ENCODE measurements around the gene SLC7A8.

SLC7A8 gene

DNA sequence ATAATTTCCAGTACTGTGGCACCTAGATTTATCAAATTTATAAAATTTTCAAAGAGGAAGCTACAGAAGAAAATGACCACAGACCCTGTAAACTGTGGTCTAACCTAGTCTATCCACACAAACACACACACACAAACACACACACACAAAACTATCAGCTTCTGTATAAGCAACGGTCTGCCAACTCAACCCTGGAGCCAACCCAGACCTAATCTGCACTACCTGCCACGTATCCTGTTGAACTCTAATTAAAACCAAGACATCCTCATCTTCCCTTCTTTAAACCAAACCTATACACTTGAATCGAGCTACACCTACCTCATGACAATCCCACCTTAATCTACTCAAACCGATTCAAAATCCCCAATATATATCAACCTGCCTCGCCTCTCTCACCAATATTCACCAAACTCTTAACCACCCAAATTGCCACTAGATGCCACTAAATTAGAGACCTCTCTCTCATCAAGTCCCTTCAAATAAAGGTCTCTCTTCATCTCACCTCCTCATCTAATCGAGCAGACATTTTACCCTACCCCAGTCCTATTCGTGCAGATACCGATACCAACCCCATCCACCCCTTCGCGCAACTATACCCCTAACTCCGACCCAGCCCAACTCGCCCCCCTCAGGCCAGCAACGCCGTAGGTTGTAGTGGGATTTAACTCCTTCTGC lies 89.3 kb downstream of the SLC7A8 start:
- no peak for DNase-seq (ENCODE audit: low read depth)

DNA sequence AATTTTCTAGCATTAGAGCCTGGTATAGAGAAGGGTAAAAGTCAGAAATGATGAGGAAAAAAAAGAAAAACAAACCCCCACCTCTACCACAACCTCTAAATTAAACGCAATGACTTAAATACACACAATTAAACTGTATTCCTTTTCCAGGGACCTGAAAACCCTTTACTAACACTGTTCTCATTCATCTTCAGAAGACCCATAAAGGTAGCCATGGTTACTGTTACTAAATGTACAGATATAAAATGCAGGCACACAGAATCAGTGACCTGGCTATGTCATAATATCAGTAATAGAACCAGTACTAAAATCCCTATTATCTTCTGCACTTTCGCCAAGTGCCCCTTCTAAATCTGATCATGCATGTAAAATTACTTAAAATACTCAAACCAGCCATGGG lies 89.9 kb downstream of the SLC7A8 start:
- DNase-seq (ENCODE audit: low read depth) = no peak

DNA sequence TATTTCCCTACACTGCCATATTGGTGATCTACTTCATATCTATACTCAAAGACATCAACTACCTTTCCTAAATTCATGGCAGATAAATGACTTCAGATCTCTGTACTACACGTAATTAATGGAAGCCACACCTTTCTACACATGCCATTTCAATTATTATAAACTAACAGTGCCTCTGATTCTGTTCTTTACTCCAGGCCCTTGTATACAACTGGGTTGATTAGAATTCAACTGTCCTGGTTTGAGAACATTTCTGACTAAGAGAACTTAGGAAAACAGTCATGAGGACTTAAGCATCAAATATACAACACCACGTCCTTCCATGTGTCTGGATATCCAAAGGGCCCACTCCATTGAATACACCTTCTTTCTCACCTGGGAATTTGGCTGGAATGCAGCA lies 90.4 kb downstream of the SLC7A8 start:
- DNase-seq (ENCODE audit: low read depth) = no peak

DNA sequence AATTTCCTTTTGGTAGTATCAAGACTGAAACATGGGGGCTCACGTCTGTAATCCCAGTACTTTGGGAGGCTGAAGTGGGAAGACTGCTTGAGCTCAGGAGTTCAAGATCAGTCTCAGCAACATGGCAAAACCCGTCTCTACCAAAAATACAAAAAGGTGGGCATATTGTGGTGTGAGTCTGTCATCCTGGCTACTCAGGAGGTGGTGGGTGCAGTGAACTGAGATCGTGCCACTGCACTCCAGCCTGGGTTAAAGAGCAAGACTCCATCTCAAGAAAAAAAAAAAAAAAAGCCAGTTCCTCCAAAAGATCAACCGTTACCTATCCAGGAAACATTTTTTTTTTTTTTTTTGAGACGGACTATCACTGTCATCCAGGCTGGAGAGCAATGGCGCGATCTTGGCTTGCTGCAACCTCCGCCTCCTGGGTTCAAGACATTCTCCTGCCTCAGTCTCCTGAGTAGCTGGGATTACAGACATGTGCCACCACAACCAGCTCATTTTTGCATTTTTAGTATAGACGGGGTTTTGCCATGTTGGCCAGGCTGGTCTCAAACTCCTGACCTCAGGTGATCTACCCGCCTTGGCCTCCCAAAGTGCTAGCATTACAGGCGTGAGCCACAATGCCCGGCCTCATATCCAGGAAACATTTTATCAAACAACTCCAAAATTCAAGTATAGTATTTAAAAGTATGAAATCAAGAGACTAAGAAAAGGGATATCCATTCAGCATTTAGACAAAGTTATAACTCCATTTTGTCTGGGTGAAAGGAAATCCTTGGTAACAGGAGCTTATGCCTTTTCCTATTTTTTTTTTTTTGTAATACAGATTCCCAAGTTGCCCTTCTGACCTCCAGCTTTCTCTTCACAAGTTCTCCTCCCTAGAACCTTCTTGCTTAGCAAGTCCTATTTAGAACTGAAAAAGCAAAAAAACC lies 91.9 kb downstream of the SLC7A8 start:
- DNase-seq (ENCODE audit: low read depth) = no peak

DNA sequence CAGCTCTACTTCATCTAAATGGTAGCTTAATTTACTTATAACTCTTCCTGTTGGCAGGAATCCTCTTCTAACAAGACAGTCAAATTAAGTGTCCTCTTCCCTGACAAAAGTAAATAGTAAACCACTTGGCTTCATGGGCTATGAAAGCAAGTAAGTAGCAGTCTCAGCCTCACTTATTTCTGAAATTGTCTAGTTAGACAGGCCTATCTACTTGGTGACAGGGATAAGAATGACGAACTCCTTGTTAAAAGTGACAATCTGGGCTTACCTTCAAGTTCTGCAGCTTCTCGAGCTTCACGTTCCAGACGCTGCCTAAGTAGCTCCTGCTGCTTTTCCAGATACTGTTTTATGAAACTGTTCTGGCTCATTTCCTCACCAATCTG lies 93.2 kb downstream of the SLC7A8 start:
- DNase-seq (ENCODE audit: low read depth) = no peak

DNA sequence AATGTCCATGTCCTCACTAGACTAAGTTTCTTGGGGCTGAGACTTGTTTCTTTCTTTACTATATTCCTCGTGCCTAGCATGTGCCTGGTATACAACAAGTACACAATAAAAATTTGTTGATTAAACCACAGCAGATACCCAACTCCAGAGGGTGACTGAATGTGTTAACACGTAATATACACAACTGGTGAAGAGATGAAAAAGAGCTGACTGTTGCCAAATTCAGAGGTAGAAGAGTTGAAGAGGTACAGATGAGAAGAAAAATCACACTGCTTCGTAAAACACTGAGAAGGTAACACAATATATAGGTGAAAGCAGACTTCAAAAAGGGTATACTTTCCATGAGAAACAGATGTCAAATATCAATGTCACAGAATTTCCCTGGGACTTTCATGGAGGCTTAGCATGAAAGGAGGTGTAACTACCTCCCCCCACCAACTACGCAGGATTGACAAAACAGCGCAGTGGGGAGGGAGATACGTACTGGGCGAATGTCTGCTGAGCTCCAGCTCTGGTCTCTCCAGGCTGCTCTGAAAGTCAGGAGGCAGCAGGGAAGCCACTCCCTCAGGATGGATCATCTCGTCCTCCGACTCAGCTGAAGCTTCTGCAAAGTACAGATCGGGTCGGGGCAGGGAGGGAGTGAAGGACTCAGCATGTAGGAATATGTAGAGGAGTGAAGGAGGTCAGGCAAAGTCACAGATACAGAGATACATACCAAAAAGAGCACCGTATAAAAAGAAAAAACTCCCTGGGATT lies 93.8 kb downstream of the SLC7A8 start:
- DNase-seq (ENCODE audit: low read depth) = no peak

DNA sequence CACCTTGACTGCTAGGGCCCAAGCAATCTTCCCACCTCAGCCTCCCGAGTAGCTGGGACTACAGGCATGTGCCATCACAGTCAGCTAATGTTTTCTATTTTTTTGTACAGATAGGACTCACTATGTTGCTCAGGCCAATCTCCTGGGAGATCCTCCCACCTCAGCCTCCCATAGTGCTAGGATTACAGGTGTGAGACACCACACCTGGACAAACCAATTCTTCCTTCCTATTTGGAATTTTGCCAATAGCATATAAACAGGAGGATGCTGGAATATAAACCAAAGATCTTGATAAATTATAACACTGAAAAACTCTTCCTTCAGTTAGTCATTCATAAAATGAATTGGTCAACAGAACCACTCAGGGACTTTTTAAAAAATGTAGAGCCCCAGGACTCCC lies 96.9 kb downstream of the SLC7A8 start:
- DNase-seq (ENCODE audit: low read depth) = no peak

DNA sequence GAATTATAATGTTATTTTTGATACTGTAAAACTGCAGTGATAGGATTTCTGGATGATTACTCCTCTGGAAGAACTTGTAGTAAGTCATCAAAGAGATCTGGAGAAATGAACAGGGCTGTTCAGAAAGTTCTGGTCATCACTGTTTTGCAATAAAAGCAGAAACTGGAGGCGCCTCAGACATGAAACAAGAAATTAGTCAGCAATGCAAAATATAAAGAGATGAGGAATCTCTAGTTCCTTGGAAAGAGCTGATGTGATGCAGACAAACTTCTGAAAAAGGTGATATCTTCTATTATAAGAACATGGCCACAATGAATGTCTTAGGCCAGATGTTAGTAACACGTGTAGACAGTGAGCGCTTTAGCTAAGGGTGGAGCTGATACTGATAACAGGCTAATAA lies 98.0 kb downstream of the SLC7A8 start:
- DNase-seq (ENCODE audit: low read depth) = no peak

DNA sequence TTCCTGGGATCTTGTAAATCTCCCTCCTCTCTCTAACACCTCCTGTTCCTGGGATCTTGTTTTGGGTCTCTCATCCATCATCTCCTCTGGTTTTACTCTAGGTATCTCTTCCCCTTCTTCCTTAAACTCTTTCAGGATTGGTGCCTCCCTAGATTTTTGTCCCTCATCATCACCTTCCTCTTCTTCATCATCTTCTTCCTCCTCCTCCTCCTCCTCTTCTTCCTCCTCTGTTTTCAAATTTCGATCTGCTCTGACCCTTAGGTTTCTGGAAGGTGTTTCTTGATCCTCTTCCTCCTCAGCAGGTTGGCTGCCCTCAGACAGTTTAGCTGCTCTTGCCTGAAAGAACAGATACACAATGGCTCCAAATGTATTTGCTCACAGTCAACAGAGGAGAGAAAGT lies 103.0 kb downstream of the SLC7A8 start:
- DNase-seq (ENCODE audit: low read depth) = no peak

DNA sequence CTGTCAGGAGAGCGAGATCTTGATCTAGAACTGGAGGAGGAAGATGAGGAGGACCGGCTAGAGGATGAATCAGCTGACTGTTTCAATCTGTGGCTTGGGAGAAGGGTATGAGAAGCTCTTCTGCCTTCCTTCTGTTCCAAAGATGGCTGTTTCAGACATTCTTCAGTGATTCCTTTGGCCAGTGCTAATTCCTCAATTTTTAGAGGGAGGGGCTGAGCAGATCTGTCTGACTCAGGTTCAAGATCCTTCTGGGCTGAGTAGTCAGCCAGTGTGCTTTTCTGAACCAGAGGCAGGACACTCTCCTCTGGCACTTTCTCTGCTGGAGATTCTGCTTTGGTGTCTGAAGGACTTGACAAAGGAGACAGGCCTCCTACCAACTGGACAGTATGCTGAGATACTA lies 103.7 kb downstream of the SLC7A8 start:
- DNase-seq (ENCODE audit: low read depth) = no peak

DNA sequence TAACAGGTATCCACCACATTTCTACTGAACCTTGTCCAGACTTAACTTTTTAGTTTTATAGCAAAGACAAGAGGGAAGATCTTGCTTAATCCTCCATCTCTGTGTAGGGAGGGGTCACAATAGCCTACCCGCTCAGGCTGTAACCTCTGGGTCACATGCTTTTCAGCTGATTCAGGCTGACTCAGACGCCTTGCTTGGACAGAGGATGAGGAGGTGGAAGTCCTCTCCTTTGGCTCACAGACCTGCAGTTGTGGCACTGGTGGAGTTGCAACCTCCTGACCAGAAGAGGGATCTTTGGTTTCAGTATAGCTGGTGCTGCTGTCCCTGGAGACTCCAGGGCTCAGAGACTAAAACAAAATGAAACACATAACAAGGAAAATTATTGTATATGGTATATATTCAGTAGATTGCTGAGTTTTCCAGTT lies 104.8 kb downstream of the SLC7A8 start:
- DNase-seq (ENCODE audit: low read depth) = no peak

DNA sequence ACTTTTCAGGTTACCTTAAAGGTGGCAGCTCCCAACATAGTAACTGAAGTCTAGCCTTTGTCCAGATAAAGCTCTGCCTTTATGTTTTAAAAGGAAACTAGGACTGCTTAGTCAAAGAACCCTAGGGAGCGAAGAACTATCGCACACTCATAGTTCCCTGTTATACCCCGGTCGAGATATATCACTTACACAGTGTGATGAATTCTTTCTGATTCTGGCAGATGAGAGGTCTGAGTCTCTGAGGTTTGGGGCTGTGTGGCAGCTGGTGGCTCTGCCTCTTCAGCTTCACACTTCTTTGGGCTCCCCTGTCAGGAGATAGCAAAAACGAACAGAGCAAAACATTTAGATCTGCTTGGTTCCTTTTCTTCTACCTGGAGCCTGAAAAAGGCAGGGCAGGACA lies 105.5 kb downstream of the SLC7A8 start:
- DNase-seq (ENCODE audit: low read depth) = no peak

DNA sequence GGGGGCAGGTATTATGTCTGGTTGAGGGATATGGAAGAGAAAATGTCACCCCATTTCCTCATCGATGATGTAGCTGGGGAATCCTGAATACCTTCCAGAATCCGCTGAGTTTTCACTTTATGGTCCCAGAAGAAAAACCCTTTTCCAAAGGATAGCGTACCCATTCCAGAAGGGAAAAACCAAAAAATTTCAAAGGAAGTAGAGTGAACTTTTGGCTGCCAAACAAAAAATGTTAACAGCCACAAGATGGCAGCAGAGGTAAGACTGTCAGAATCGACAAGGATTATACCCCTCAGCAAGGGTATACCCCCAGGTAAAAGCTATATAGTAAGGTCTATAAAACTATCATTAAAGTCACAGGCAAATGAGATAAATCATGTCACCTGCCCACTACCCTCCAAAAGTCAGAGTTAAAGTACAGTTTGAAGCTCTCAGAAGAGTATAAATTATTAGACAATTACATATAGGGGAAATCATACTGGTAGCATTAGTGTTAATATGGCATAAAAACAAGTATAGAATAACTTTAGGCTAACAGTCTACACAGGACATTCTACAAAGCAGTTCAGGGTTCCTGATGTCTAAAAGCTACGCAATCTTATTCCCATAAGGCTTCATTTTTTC lies 106.6 kb downstream of the SLC7A8 start:
- no peak for DNase-seq (ENCODE audit: low read depth)
